WI38 (cell line): ENCODE measurements around the gene SMIM22.

ENCODE experiments used
- H3K4me3 ChIP-seq: 2 replicates; pipeline ENCODE4 v1.5.1; 2011; ENCODE audit warnings: low read depth, mild to moderate bottlenecking, control low read depth, low read length
- TF ChIP-seq, protein P1 (sequence below): IDR thresholded peaks from 2 replicates; pipeline ENCODE4 v1.5.1; 2012; ENCODE audit warnings: low read depth, mild to moderate bottlenecking, control low read depth, low read length

Gene SMIM22

DNA sequence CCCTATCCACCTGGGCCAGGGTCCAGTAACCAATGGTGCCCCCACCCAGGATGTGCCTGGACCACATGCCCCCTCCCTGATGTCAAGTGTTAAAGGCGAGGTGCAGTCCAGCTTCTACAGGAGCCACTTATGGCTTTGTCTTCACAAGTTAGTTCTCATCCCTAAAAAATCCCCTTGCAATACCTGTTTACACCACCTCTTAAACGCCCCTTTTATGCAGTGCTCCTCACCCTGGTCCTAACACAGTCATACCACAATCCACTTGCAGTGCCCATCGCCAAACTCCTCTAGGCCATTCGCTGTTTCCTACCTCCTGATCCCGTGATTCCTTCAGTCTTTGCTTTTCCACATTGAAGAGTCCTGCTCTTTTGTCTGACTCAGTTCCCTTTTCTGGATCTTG, 44.8 kb downstream of the SMIM22 start:
- TF ChIP-seq, protein P1, sequence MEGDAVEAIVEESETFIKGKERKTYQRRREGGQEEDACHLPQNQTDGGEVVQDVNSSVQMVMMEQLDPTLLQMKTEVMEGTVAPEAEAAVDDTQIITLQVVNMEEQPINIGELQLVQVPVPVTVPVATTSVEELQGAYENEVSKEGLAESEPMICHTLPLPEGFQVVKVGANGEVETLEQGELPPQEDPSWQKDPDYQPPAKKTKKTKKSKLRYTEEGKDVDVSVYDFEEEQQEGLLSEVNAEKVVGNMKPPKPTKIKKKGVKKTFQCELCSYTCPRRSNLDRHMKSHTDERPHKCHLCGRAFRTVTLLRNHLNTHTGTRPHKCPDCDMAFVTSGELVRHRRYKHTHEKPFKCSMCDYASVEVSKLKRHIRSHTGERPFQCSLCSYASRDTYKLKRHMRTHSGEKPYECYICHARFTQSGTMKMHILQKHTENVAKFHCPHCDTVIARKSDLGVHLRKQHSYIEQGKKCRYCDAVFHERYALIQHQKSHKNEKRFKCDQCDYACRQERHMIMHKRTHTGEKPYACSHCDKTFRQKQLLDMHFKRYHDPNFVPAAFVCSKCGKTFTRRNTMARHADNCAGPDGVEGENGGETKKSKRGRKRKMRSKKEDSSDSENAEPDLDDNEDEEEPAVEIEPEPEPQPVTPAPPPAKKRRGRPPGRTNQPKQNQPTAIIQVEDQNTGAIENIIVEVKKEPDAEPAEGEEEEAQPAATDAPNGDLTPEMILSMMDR, result no peak
- H3K4me3 ChIP-seq, result no peak overlapping the region

DNA sequence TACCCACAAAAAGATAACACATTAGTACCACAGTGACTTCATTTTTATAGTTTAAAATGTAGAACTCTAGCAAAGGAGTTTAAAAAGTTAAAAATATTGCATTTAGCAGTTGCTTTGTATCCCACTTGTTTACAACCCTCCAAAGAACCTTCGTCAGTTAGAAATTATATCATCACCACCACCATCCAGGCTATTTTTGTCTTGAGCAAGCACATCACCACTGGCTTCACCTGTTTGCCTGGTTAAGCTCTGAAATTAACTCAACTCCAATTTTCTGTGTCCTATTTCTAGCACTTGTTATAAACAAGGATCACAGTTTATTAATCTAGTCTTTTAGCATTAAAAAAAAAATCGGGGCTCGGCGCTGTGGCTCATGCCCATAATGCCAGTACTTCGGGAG, 45.8 kb downstream of the SMIM22 start:
- TF ChIP-seq, protein P1, result no peak

More for the DNA sequence above, 45.8 kb downstream of the SMIM22 start:
- no peak overlapping the region for H3K4me3 ChIP-seq
